Cardiac muscle cell (in vitro differentiated cells and primary cell): ENCODE data around the gene CCDC40. TPM values are rescaled to one million over a fixed set of nuclear protein-coding genes. Genes with fewer than 3 reads are reported as not detected.

Experiments
- DNase-seq, 2 donors: peaks; one replicate each; pipeline versions ENCODE4 v3.0.0 to v3.0.0-alpha.2; 2010 to 2017; ENCODE audit warnings: low read depth in 1 of 2, low spot score in 1 of 2
- H3K27ac ChIP-seq: fragments of 200-600 bp; sonication (generic); 2 replicates; pipeline ENCODE4 v1.5.1; 2016
- H3K27me3 ChIP-seq: fragments of 200-600 bp; sonication (generic); 2 replicates; pipeline ENCODE4 v1.6.0; 2016; ENCODE audit warnings: control low read depth
- H3K36me3 ChIP-seq: fragments of 200-600 bp; sonication (generic); 2 replicates; pipeline ENCODE4 v1.5.1; 2016; ENCODE audit warnings: control low read depth
- H3K4me1 ChIP-seq: fragments of 200-600 bp; sonication (generic); 2 replicates; pipeline ENCODE4 v1.8.1; 2017; ENCODE audit warnings: low read depth, mild to moderate bottlenecking, mixed run types
- H3K4me3 ChIP-seq: fragments of 200-600 bp; sonication (generic); 2 replicates; pipeline ENCODE4 v1.5.1; 2016; ENCODE audit warnings: mild to moderate bottlenecking
- H3K9me3 ChIP-seq: fragments of 200-600 bp; sonication (generic); 2 replicates; pipeline ENCODE4 v1.5.1; 2017; ENCODE audit warnings: low read depth, mild to moderate bottlenecking, control low read depth
- polyA plus RNA-seq: library from polyadenylated mRNA; unstranded; fragments of >200 nt; fragmentation: Nextera tagmentation; extraction: Ambion mirVana; gene quantifications from 2 replicates; pipeline ENCODE4 v1.2.1, GENCODE V29; 2016
- total RNA-seq: library from RNA; depleted of rRNA; stranded (reverse); fragments of >200 nt; gene quantifications from 2 replicates; pipeline ENCODE4 v1.2.3, GENCODE V29; 2016
- TF ChIP-seq, protein P1 (sequence below): IDR thresholded peaks from 2 replicates; pipeline ENCODE4 v1.5.1; 2012; ENCODE audit warnings: low read depth, mild to moderate bottlenecking, low read length

The CCDC40 gene
- total and polyA plus RNA-seq, 2 experiments from 2014 or later: 11.3 to 12.2 TPM

DNA sequence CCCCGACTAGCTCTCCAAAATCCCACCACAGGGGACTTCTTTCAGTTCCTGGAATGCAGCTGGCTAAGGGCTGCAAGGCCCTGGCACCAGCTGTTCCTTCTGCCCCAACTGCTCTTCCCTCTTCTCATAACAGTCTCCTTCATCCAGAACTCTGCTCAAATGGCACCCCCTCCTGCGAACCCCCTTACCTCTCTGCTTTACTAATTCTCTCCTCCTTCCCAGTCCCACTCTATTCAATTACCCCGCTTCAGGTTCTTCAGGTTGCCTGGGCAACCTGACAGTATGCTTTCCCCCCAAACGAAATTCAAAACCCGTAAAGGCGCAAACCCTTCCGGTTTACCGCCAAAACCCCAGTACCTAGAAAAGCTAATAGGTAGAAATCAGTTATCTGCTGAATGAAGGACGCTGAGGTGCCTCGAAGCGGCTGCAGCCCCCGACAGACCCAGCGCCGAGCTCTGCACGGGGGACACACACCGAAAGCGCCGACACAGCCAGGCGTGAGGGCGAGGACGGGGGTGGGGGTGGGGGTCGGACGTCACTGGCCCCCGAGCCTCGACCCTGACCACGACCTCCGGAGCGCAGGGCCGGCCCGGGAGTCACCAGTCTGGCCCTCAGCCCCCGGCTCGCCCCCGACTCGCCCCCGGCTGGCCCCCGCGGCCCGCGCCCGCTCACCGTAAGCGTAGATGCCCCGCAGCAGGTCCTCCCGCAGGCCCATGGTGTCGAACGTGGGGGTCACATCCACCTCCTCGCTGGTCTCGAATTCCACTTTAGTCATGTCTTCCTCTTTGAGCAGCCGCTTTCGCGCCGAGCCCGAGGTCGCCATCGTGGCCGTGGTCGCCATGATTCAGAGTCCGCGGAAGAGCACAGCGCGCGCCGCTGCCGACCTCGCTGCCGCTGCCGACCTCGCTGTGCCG, 109.9 kb downstream of the CCDC40 start:
- TF ChIP-seq, protein P1, sequence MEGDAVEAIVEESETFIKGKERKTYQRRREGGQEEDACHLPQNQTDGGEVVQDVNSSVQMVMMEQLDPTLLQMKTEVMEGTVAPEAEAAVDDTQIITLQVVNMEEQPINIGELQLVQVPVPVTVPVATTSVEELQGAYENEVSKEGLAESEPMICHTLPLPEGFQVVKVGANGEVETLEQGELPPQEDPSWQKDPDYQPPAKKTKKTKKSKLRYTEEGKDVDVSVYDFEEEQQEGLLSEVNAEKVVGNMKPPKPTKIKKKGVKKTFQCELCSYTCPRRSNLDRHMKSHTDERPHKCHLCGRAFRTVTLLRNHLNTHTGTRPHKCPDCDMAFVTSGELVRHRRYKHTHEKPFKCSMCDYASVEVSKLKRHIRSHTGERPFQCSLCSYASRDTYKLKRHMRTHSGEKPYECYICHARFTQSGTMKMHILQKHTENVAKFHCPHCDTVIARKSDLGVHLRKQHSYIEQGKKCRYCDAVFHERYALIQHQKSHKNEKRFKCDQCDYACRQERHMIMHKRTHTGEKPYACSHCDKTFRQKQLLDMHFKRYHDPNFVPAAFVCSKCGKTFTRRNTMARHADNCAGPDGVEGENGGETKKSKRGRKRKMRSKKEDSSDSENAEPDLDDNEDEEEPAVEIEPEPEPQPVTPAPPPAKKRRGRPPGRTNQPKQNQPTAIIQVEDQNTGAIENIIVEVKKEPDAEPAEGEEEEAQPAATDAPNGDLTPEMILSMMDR: no peak
- peak; percentile 28 to 32 for DNase-seq
- peak overlapping the region; percentile 93 for H3K4me3 ChIP-seq
- H3K4me1 ChIP-seq: peaks cover 11% of the 10 kb centered on the region
- H3K27ac ChIP-seq: peak overlapping the region; percentile 81
- H3K9me3 ChIP-seq: no peaks in the 10 kb centered on the region
- H3K27me3 ChIP-seq: no peaks in the 10 kb centered on the region
- peaks cover 29% of the 10 kb centered on the region for H3K36me3 ChIP-seq

DNA sequence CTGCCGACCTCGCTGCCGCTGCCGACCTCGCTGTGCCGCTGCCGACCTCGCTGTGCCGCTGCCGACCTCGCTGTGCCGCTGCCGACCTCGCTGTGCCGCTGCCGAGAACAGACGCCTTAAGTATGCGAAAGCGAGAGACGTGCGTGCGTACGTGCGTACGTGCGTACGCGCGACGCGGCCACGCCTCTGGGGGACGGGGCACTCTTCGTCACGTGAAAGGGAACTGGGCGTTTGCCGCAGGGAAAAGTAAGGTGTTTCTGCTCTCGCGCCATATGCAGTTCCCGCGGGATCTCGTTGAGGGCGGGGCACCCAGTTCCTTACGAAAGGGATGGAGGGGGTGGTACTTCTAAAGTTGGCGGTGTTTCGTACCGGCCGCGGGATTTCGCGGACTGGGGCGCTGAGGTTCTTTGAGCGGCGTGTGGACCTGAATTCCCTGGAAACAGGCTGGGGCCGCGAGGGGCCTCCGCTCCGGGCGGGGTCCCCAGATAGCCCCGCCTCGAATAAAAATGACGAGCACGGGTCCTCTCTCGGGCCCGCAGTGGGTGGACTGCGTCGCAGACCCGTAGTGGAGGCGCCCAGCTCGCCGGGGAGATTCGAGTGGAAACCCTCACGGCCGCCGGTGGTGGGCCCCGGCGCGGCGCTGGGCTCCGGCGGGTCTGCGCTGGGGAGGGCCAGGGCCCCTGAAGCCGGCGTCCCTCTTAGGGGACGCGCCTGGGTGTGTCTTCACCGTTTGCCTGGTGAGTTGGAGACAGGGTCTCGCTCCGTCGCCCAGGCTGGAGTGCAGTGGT, 110.8 kb downstream of the CCDC40 start, which contains the start of gene EIF4A3:
TSS of gene EIF4A3 (minus strand) at position 94 of the 788 bp plus-strand sequence. CDS start 167 bp downstream, outside the sequence.
- DNase-seq: peak; percentile 99 to 100
- Histone ChIP-seq H3K36me3 (peaks cover 20% of the 10 kb centered on the region), H3K27me3 (no peaks in the 10 kb centered on the region), H3K4me3 (peak within 1 kb of the TSS; percentile 93), H3K27ac (peak within 1 kb of the TSS; percentile 91), H3K9me3 (no peaks in the 10 kb centered on the region), H3K4me1 (peaks cover 11% of the 10 kb centered on the region)
- TF ChIP-seq, protein P1: no peak

Other genes with a start within 250 kb of the CCDC40 start
- 16.7 and 20.3 TPM in 2 replicates for gene CBX8, start 239.6 kb upstream of the CCDC40 start, total RNA-seq
- 8.2 and 13.8 TPM in 2 replicates for gene CBX8, start 239.6 kb upstream of the CCDC40 start, polyA plus RNA-seq
- gene CBX4, start 197.2 kb upstream of the CCDC40 start, total RNA-seq: 78.2 and 91.6 TPM in 2 replicates
- gene CBX4, start 197.2 kb upstream of the CCDC40 start, polyA plus RNA-seq: 43.6 and 51.9 TPM in 2 replicates
- 30.3 and 37.5 TPM in 2 replicates for gene TBC1D16, start 770 bp upstream of the CCDC40 start, total RNA-seq
- gene TBC1D16, start 770 bp upstream of the CCDC40 start, polyA plus RNA-seq: 13.0 and 22.1 TPM in 2 replicates
- gene GAA, start 64.9 kb downstream of the CCDC40 start, total RNA-seq: 80.3 and 150 TPM in 2 replicates
- 72.7 and 84.9 TPM in 2 replicates for gene GAA, start 64.9 kb downstream of the CCDC40 start, polyA plus RNA-seq
- gene EIF4A3, start 110.5 kb downstream of the CCDC40 start, total RNA-seq: 124 and 131 TPM in 2 replicates
- 126 and 143 TPM in 2 replicates for gene EIF4A3, start 110.5 kb downstream of the CCDC40 start, polyA plus RNA-seq
- 2.9 TPM in 1 of 2 replicates, not detected in the other for gene CARD14, start 133.4 kb downstream of the CCDC40 start, total RNA-seq
- gene CARD14, start 133.4 kb downstream of the CCDC40 start, polyA plus RNA-seq: 1.5 and 2.7 TPM in 2 replicates
- gene SGSH, start 183.7 kb downstream of the CCDC40 start, total RNA-seq: 27.8 and 56.6 TPM in 2 replicates
- gene SGSH, start 183.7 kb downstream of the CCDC40 start, polyA plus RNA-seq: 59.4 and 63.2 TPM in 2 replicates
- 42.5 and 46.8 TPM in 2 replicates for gene SLC26A11, start 183.8 kb downstream of the CCDC40 start, total RNA-seq
- 39.0 and 56.2 TPM in 2 replicates for gene SLC26A11, start 183.8 kb downstream of the CCDC40 start, polyA plus RNA-seq
- 12.8 and 24.9 TPM in 2 replicates for gene RNF213, start 224.2 kb downstream of the CCDC40 start, total RNA-seq
- 11.5 and 14.5 TPM in 2 replicates for gene RNF213, start 224.2 kb downstream of the CCDC40 start, polyA plus RNA-seq